Neuronal stem cell (in vitro differentiated cells): ENCODE results near the gene LINC01488.

ENCODE experiments used
- DNase-seq: peaks from one replicate; pipeline ENCODE4 v3.0.0-alpha.2; 2013; ENCODE audit warnings: low spot score
- H2AFZ ChIP-seq: one replicate; pipeline ENCODE4 v1.6.1; 2013; ENCODE audit warnings: mild to moderate bottlenecking, low read length, inconsistent platforms
- H2AK5ac ChIP-seq: 2 replicates; pipeline ENCODE4 v1.6.1; 2013; ENCODE audit warnings: low read depth, mild to moderate bottlenecking, inconsistent platforms, low read length, moderate library complexity, mixed read lengths
- H2BK120ac ChIP-seq: 2 replicates; pipeline ENCODE4 v1.6.1; 2013; ENCODE audit warnings: low read depth, mild to moderate bottlenecking, inconsistent platforms, low read length, moderate library complexity, mixed read lengths
- H2BK12ac ChIP-seq: one replicate; pipeline ENCODE4 v1.6.1; 2013; ENCODE audit warnings: low read length, inconsistent platforms
- H2BK15ac ChIP-seq: 2 replicates; pipeline ENCODE4 v1.6.1; 2013; ENCODE audit warnings: mild to moderate bottlenecking, low read length, inconsistent platforms, mixed read lengths
- H2BK5ac ChIP-seq: one replicate; pipeline ENCODE4 v1.6.1; 2013; ENCODE audit warnings: inconsistent platforms, mild to moderate bottlenecking, low read length, moderate library complexity
- H3K14ac ChIP-seq: one replicate; pipeline ENCODE4 v1.6.1; 2013; ENCODE audit warnings: low read length, inconsistent platforms
- H3K18ac ChIP-seq: 2 replicates; pipeline ENCODE4 v1.6.1; 2013; ENCODE audit warnings: low read length, inconsistent platforms
- H3K23ac ChIP-seq: 2 replicates; pipeline ENCODE4 v1.6.1; 2013; ENCODE audit warnings: low read depth, mild to moderate bottlenecking, mixed read lengths, low read length, inconsistent platforms; ENCODE audit not compliant: poor library complexity
- H3K27ac ChIP-seq: replicated peaks from 3 replicates; pipeline ENCODE4 v1.5.1; 2013; ENCODE audit warnings: low read length, inconsistent platforms
- H3K27me3 ChIP-seq, 3 experiments: 2 replicates each; pipeline ENCODE4 v1.6.1; 2013; ENCODE audit warnings: low read length in 3 of 3, mild to moderate bottlenecking in 2 of 3, inconsistent platforms in 1 of 3, low read depth in 1 of 3, mixed read lengths in 1 of 3, moderate library complexity in 1 of 3; ENCODE audit not compliant: control insufficient read depth in 3 of 3, insufficient read depth in 3 of 3
- H3K36me3 ChIP-seq, 2 donors: replicated peaks in 1 of 2; 2 replicates each; pipeline ENCODE4 v1.6.1; 2013; ENCODE audit warnings: low read length in 2 of 2; ENCODE audit not compliant: control insufficient read depth in 2 of 2, insufficient read depth in 2 of 2
- H3K4ac ChIP-seq: 2 replicates; pipeline ENCODE4 v1.6.1; 2013; ENCODE audit warnings: inconsistent platforms, mild to moderate bottlenecking, low read length, moderate library complexity
- H3K4me1 ChIP-seq, 2 donors: 1 replicate in 1 of 2; 2 replicates in 1 of 2; pipeline ENCODE4 v1.6.1; 2013; ENCODE audit warnings: low read length in 2 of 2, low read depth in 1 of 2; ENCODE audit not compliant: control insufficient read depth in 2 of 2, insufficient read depth in 1 of 2
- H3K4me2 ChIP-seq: one replicate; pipeline ENCODE4 v1.6.1; 2013; ENCODE audit warnings: mild to moderate bottlenecking, low read length, inconsistent platforms; ENCODE audit not compliant: insufficient read depth, poor library complexity, severe bottlenecking
- H3K4me3 ChIP-seq, 2 donors: 2 replicates each; pipeline ENCODE4 v1.5.1; 2013; ENCODE audit warnings: low read length in 2 of 2, mild to moderate bottlenecking in 2 of 2, inconsistent platforms in 1 of 2, moderate library complexity in 1 of 2
- H3K79me1 ChIP-seq: one replicate; pipeline ENCODE4 v1.6.1; 2013; ENCODE audit warnings: low read depth, mild to moderate bottlenecking, inconsistent platforms, low read length, moderate library complexity
- H3K9ac ChIP-seq: one replicate; pipeline ENCODE4 v1.6.1; 2013; ENCODE audit warnings: mild to moderate bottlenecking, low read depth, low read length, inconsistent platforms; ENCODE audit not compliant: poor library complexity
- H3K9me3 ChIP-seq, 2 donors: replicated peaks in 1 of 2; 2 replicates each; pipeline versions ENCODE3 to v1.6.1; 2013; ENCODE audit warnings: low read length in 2 of 2, mild to moderate bottlenecking in 2 of 2, inconsistent platforms in 1 of 2, low read depth in 1 of 2, mixed read lengths in 1 of 2, moderate library complexity in 1 of 2; ENCODE audit not compliant: control insufficient read depth in 2 of 2, insufficient read depth in 1 of 2
- H4K8ac ChIP-seq: one replicate; pipeline ENCODE4 v1.6.1; 2013; ENCODE audit warnings: low read depth, mild to moderate bottlenecking, inconsistent platforms, low read length, moderate library complexity
- H4K91ac ChIP-seq: one replicate; pipeline ENCODE4 v1.6.1; 2013; ENCODE audit warnings: low read length, low read depth, mild to moderate bottlenecking, inconsistent platforms; ENCODE audit not compliant: poor library complexity
- WGBS, 2 donors: extraction: QIAGEN DNeasy Blood & Tissue Kit; methylation state at CpG; one replicate each; pipeline ENCODE4 v1.1.7; 2013; ENCODE audit warnings: missing lambda C conversion rate in 2 of 2, mixed read lengths in 1 of 2; ENCODE audit not compliant: insufficient read length in 2 of 2, insufficient replicate concordance in 1 of 2; ENCODE audit errors: extremely low coverage in 2 of 2; 5-methylcytosine and 5-hydroxymethylcytosine counted together

The LINC01488 gene

DNA sequence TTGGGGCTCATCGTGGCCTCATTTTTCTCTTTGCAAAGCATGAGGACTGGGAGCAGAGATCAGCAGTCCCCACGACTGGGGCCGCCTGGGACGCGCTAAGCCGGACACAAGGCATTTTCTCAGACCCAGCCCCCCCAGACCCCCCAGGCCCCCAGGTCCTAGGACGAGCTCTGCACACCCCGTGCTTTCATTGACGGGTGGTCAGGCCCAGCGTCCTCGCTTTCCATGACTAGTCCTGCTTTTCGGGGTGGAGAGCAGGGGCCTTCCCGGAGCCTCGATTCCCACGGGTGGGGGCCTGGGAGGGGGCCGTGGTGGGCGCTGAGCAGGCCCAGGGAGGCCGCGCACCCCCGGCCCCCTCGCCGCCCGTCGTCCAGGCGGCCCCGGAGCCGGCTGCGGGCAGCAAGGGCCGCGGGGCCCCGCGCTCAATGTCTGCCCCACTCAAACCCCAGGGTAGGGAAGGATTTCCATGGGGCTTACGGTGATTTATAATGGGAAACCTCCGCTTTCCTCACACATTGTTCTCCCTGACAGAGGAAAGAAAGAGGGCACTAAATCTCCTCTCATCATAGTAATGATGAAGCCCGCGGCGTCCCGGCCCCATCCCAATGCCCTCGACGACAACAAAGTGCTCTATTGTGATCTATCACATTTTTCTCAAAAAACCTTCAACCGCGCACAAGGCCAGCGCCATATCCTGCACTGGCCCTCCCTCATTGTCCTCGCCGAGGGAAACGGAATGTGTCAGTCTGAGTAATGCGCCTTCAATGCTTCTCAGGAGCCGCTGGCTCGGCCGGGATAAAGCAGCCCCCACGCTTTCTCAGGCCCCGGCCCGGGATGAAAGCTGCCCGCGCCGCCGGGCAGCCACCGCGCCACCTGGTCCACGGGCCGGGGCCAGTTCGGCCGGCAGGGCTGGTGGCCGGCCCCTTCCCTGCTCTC, 10.4 kb upstream of the LINC01488 start:
- Histone ChIP-seq H4K8ac (no peak overlapping the region), H4K91ac (peak overlapping the region; percentile 54), H3K9me3 (peaks cover 0 to 4% of the 10 kb centered on the region in 2 donors), H3K4me1 (peaks cover 8 to 12% of the 10 kb centered on the region in 2 donors), H2AK5ac (peak overlapping the region; percentile 98), H3K23ac (no peak overlapping the region), H2AFZ (peak overlapping the region; percentile 95), H2BK5ac (peak overlapping the region; percentile 91), H3K18ac (peak overlapping the region; percentile 95), H3K4me2 (peak overlapping the region; percentile 28), H2BK120ac (peak overlapping the region; percentile 73), H3K79me1 (no peaks in the 10 kb centered on the region), H3K9ac (no peak overlapping the region), H3K36me3 (no peaks in the 10 kb centered on the region), H3K14ac (no peak overlapping the region), H2BK12ac (no peak overlapping the region), H3K4me3 (no peak overlapping the region), H2BK15ac (peak overlapping the region; percentile 13), H3K27me3 (peaks cover 0 to 18% (median 0%) of the 10 kb centered on the region in 3 experiments), H3K4ac (no peak overlapping the region), H3K27ac (peak overlapping the region; percentile 82)
- WGBS, 2 donors, result no CpG with 5 or more reads among the region's 64 CpGs
- DNase-seq, result peak; percentile 68

DNA sequence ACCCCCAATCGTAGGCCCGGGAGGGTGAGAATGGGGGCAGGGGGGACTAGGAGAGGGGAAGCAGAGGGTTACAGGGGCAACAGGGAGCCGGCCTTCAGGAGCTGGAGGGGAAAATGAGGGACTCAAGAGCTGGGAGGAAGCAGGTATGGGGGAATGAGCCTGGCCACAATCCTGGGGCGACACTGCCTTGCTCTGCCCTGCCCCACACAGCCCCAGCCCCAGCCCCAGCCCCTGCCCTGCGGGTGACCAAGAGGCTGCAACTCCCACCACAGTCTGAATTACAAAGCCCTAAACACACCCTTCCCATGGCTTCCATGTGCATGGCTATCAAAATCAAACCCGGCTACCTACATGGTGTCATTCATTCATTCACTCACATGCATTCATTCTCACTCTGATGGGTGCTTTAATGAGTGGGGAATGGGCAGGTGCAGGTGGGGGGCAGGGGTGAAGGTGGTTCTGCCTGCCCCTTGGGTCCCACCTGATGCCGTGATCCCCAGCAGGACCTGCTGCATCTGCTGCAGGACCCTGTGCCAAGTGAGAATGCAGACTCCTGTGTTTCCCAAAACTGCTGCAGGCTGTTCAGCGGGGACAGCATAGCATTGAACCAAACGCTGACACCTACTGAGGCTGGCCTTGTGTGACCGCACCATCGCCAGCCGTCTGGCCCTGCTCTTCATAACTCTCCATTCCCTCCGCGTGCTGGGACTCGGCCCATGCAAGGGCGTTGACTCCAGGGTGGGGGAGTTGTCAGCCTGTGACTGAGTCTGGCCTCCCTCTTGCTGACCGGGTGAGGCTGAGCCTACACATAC, 9.5 kb upstream of the LINC01488 start:
- Histone ChIP-seq H2BK12ac (peak overlapping the region; percentile 98), H3K9me3 (peaks cover 0 to 4% of the 10 kb centered on the region in 2 donors), H3K27ac (peak overlapping the region; percentile 82), H3K4ac (peak overlapping the region; percentile 44), H3K23ac (no peak overlapping the region), H4K91ac (peak overlapping the region; percentile 79), H3K18ac (peak overlapping the region; percentile 95), H2BK120ac (peak overlapping the region; percentile 73), H3K36me3 (no peaks in the 10 kb centered on the region), H3K27me3 (peaks cover 0 to 14% (median 0%) of the 10 kb centered on the region in 3 experiments), H3K14ac (peak overlapping the region; percentile 48), H3K4me1 (peaks cover 8 to 12% of the 10 kb centered on the region in 2 donors), H4K8ac (peak overlapping the region; percentile 45), H3K4me2 (peak overlapping the region; percentile 28), H3K4me3 (no peak overlapping the region), H3K9ac (peak overlapping the region; percentile 54), H2BK15ac (peak overlapping the region; percentile 95), H2BK5ac (peak overlapping the region; percentile 91), H2AK5ac (peak overlapping the region; percentile 98), H3K79me1 (no peaks in the 10 kb centered on the region), H2AFZ (peak overlapping the region; percentile 95)
- DNase-seq, result no peak
- WGBS, 2 donors, result no CpG with 5 or more reads among the region's 17 CpGs

DNA sequence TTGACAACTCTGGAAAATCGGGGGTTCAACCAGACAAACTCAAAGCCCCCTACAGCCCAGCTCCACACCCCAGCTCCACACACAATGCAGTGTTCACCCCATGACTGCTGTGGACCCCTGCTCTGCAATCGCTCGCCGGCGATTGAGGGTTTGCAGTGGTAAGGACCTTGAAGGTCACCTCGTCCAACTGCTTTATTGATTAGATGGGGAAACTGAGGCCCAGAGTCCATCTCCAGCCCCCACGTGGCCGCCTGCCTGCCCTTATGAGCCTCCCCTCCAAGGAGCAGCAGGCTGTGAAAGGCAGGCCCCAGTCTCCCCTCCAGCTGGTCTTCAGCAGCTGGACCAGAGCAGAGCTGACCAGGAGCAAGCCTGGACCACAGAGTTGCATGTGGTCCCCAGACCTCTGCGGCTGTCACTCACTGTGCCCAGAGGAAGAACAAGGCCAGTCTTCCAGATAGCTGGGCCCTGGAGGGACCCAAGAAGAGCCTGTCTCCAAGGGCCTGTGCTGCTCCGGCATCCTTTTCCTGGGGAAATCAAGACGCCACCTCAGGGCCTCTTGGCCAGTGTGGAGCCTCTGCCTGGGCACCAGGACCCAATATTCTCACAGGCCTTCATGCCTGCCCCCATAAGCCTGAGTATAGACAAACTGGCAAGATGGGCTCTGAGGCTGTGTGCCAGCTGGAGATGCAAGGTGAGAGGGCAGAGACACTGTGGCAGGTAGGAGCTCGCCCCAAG, 8.8 kb upstream of the LINC01488 start:
- Histone ChIP-seq H3K4ac (no peak overlapping the region), H3K9ac (no peak overlapping the region), H2BK120ac (peak overlapping the region; percentile 73), H3K18ac (peak overlapping the region; percentile 73), H3K4me2 (no peak overlapping the region), H3K27me3 (peaks cover 0 to 12% (median 0%) of the 10 kb centered on the region in 3 experiments), H2AFZ (no peak overlapping the region), H3K36me3 (no peaks in the 10 kb centered on the region), H3K79me1 (no peaks in the 10 kb centered on the region), H3K23ac (no peak overlapping the region), H2BK15ac (peak overlapping the region; percentile 95), H3K27ac (no peak overlapping the region), H4K91ac (peak overlapping the region; percentile 19), H3K4me3 (no peak overlapping the region), H2AK5ac (peak overlapping the region; percentile 98), H3K4me1 (peaks cover 9 to 11% of the 10 kb centered on the region in 2 donors), H3K14ac (peak overlapping the region; percentile 48), H3K9me3 (peaks cover 0 to 4% of the 10 kb centered on the region in 2 donors), H2BK5ac (no peak overlapping the region), H2BK12ac (peak overlapping the region; percentile 98), H4K8ac (no peak overlapping the region)
- DNase-seq, result no peak
- no CpG with 5 or more reads among the region's 12 CpGs for WGBS, 2 donors
